ENCODE measurements around the gene GTF2H4.
A peak's percentile ranks its signal among the peaks of the same experiment; 100 is the strongest.
"Not testable (repeated sequence)": the region's sequence is repeated elsewhere in the genome, so short reads cannot be mapped to it uniquely, and the experiment has no call there.

Gene GTF2H4

GRCh38 chr6:30907758-30908591 is at the start of gene GTF2H4:
GTF2H4 (plus strand) TSS chr6:30908207.
- DNase-seq = peak; percentile 85

GRCh38 chr6:30859726-30860125 is 48.3 kb upstream of the GTF2H4 start:
- not testable (repeated sequence) for DNase-seq

- no peak for DNase-seq
These were observed 46.6 kb upstream of the GTF2H4 start for GRCh38 chr6:30861257-30862048.

DNA sequence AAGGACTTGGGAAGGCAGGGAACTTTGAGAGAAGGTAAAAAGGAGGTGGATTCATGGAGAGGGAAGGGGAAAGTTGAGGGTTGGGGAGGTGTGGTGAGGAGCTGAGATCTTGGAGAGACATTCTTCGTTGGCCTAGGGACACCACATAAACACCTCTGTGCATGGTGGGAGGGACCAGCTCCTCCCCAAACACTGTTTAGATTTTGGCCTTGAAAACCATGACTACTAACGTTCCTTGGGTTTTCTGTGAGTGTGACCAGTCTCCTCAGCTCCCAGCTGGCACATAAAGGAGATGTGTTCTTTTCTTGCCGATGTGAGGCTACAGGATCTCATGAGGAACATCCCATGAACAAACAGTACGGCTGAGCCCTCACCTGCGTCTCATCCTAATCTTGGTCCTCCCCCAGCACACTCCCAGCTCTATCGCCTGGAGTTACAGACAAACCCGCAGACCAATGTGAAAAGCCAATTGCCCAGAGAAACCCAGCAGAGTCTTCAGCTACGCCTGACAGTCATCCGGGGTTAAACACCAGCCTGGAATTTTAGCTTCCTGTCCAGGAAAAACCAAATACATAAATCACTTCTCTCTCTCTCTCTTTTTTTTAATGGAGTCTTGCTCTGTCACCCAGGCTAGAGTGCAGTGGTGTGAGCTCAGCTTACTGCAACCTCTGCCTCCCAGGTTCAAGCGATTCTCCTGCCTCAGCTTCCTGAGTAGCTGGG is 45.7 kb upstream of the GTF2H4 start:
- no peak for DNase-seq

GRCh38 chr6:30864325-30864724 is 43.7 kb upstream of the GTF2H4 start:
- no peak for DNase-seq

DNA sequence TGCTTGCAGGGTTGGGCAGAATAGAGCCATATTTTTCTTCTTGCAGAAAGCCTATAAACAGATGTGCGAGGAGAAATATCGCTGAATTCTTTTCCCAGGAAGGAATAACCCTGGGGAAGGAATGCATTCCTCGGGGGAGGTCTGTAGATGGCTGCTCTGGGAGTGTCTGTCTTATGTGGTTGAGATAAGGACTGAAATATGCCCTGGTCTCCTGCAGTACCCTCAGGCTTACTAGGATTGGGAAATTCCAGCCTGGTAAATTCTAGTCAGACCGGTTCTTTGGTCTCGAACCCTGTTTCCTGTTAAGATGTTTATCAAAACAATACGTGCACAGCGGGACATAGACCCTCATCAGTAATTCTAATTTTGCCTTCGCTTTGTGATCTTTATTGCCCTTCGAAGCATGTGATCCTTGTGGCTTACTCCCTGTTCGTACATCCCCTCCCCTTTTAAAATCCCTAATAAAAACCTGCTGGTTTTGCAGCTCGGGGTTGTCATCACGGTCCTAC is 38.7 kb upstream of the GTF2H4 start:
- DNase-seq = not testable (repeated sequence)

DNA sequence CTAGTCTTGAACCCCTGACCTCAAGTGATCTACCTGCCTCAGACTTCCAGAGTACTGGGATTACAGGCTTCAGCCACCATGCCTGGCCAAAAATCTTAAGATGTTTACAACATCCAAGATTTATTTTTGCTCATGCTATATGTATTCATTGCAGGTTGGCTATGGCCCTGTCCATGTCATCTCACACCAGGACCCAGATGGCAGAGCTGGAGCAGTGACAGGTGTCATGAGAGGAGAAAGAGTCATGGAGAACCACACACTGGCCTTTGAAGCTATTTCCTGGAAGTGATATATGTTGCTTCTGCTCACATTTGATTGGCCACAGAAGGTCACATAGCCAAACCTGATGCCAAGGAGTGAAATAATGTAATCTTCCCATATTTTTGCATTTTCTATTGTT is 37.5 kb upstream of the GTF2H4 start:
- no peak for DNase-seq

DNA sequence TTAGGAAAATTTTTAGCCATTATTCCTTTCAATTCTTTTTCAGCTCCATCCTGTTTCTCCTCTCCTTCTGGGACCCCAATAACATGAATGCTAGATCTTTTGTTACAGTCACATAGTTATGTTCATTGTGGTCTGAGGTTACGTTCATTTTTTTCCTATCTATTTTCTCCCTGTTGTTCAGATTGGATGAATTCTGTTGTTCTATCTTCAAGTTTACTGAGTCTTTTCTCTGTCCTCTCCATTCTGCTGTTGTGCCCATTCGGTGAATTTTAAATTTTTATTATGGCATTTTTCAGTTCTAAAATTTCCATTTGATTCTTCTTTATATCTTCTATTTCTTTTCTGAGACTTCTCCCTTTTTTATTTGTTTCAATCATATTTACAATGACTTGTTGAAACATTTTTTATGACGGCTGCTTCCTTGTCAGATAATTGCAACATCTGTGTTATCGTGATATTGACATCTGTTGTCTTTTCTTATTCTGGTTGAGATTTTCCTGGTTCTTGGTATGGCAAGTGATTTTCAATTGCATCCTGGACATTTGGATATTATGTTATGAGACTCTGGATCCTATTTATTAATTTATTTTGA is 36.3 kb upstream of the GTF2H4 start:
- no peak for DNase-seq

DNA sequence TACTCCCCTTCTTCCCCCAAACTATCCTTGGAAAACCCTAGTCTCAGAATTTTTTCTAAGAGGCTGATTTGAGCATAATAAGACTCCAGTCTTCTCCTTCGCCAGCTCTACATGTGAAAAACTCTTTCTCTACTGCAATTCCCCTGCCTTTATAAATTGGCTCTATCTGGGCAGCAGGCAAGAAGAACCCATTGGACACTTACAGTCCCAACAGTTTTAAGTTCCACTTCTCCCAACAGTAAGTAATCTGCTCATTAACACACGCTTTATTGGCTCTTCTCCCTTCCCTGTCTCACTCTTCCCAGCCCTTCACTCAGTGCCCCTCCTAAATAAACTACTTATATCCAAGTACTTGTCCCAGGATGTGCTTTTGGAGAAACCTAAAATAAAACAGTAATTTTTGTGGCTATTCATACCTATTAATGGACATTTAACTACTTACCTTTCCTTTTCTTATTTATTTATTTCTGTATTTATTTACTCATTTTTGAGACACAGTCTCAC is 34.8 kb upstream of the GTF2H4 start:
- DNase-seq = no peak

- DNase-seq = not testable (repeated sequence)
These were observed 34.2 kb upstream of the GTF2H4 start for GRCh38 chr6:30873795-30874194.

DNA sequence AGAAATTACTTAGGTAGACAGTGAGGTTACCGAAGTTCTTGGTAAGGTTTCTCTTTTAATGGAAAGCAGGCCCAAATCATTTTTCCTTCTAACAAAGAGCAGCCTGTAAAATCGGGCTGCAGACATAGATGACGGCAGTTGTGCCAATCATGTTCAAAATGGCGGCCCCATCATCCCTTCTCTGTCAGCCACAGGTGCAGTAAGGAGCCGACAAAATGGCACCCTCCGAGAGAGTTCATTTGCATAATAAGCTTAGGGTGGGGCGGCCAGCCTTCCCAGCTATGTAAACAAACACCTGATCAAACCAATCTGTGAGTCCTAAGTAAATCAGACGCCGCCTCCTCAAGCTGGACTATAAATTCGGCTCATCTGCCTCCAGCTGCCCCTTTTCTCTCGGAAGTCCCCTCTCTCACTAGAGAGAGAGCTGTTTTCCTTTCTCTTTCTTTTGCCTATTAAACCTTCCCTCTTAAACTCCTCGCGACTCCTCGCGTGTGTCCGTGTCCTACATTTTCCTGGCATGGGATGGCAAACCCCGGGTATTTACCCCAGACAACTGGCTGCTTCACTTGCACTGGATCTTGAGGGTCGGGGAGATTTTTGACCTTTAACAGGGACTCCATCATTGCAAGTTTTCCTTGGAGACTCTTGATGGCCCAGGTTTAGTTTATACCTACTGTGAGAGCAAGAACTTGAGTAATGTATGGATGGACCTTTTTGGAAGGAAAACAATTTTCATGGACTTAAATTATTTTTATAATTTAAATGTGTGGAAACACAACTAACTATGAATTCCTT is 32.6 kb upstream of the GTF2H4 start:
- DNase-seq = no peak

- DNase-seq = no peak
These were observed 31.8 kb upstream of the GTF2H4 start for GRCh38 chr6:30876039-30876730.

DNA sequence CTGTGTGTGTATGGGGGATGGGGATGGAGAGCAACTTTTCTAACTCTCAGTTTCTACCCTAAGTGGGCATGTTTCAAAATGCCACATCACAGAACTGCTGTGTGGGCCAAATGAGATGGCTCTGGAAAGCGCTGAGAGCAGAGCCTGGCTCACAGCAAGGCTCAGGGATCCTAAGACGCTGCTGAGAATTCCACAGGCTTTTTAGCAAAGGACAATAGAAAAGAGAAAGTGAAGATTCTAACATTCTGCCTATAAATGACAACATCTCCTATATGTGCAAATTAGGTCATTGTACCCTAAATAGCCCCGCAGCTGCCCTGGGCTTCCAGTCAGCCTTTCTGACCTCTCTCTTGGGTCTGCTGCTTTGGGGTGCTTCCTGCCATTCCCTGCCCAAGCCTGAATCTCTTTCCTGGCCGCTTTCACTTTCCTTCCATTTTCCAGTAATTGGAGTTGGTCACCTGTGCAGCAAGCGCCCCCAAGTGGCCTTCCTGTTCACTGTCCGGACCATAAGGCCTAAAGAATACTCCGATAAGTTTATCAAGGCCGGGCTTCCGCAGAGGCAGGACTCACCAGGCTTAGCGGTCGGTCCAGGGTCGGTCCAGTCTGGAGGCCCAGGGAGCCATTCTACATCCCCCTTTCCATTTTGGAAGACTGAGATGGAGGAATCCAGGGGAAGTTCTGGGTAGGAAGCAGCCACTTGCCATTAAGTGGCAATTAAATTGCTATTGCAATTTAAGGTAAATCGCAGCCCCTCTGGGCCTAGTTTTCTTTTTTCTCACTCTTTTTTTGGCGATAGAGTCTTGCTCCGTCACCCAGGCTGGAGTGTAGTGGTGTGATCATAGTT is 30.4 kb upstream of the GTF2H4 start:
- peak; percentile 76 for DNase-seq

DNA sequence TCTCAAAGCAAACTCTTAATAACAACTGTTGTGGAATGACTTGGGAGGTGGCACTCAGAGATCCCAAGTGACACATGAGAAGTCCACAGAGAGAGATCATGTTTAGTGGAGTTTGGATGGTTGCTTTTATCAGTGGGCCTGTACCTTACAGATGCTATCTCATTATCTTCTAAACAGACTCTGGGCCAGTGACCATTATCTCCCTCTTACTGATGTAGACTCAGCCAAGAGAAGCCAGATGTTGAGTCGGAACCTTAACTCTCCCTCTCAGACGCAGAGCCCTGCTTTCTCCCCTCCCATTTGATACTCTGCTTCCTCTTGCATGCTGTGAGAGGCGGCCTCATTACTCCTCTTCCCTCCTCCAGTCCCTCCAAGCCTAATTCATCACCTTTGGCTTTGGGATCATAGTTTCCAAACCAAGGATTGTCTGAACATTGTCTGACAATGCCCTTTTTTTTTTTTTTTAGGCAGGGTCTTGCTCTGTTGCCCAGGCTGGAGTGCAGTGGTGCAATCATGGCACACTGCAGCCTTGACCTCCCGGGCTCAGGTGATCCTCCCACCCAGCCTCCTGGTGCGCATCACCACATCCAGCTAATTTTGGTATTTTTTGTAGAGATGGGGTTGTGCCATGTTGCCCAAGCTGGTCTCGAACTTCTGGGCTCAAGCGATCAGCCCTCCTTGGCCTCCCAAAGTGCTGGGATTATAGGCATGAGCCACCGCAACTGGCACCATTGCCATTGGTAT is 28.2 kb upstream of the GTF2H4 start:
- DNase-seq = peak; percentile 9

DNA sequence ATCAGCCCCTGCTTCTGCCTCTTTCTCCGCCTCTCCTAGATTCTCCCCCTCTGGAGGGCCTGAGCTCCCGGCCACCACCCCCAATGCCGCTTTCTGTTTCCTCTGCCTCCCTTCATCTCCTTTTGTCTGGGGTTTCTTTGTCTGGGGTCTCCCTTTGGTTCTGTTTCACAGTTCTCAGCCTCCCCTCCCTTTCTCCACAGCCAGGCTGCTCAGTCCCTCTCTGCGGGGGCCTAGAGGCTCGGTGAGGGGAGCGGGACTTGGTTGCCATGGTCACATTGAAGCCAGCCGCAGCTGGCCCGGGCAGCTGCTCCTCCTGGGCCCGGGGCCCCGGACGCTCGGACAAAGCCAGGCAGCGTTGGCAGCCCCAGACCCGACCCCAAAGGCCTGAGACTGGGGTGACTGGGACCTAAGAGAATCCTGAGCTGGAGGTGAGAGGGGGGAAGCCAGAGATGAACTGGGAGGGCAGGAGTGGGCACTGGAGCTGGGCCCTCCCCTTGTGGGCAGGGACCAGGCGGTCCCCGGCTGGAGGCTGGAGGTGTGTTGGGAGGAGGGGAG is 27.2 kb upstream of the GTF2H4 start:
- peak; percentile 15 for DNase-seq

- peak; percentile 27 for DNase-seq
These were observed 26.4 kb upstream of the GTF2H4 start for GRCh38 chr6:30881392-30882203.

DNA sequence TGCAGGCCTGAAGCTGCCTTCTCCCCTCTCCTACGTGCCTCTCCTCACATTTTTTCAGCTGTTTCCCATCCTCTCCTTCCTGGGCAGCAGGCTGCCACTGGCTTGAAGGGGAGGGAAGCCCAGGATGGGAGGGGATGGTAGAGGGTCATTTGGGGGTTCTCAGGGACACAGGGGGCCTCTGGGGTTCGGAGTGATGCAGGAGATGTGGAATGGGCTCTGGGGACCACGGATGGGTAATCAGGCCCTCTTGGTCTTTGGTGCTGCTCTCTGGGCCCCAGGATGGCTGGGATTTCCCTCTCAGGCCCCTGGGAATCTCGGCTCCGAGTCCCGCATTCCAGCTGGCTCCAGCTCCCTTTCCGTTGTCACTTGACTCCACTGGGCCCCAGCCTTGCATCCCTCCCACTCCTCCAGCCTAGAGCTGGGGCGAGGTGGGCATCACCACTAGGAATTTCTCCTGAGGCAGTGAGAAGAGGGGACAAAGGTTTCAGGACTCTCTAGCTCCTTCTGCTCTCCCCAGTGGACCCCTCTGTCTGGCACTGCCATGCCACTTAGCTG is 25.7 kb upstream of the GTF2H4 start:
- DNase-seq = peak; percentile 25

Measured in activated CD4-positive, CD25-positive, alpha-beta regulatory T cell treated with anti-CD3 and anti-CD28 coated beads, Interleukin-2, amount 50 U/mL, for 72 hours (primary cell).